HepG2 (cell line): ENCODE measurements around the gene DHRS4L2. TPM values are rescaled to one million over a fixed set of nuclear protein-coding genes. Genes with fewer than 3 reads are reported as not detected.
"Not testable (repeated sequence)": the region's sequence is repeated elsewhere in the genome, so short reads cannot be mapped to it uniquely, and the experiment has no call there.

ENCODE experiments used
- ARID5B ChIP-seq: IDR thresholded peaks from 2 replicates; pipeline ENCODE4 v1.4.0; 2020; ENCODE audit warnings: mild to moderate bottlenecking, missing genetic modification reagents
- CREM ChIP-seq, 2 experiments: sonication (generic) in 1 of 2; formaldehyde crosslinking in 1 of 2; IDR thresholded peaks; 2 replicates each; pipeline versions ENCODE4 v1.4.0 to v1.6.1; 2016 to 2020; ENCODE audit warnings: antibody characterized with exemption in 1 of 2, mild to moderate bottlenecking in 1 of 2, missing genetic modification reagents in 1 of 2
- FOXA3 ChIP-seq: IDR thresholded peaks from 2 replicates; pipeline ENCODE4 v1.6.1; 2016; ENCODE audit warnings: missing genetic modification reagents, missing compliant biosample characterization
- FOXP4 ChIP-seq: sonication (generic); formaldehyde crosslinking; IDR thresholded peaks from 2 replicates; pipeline ENCODE4 v1.4.0; 2020; ENCODE audit warnings: missing genetic modification reagents
- ISL2 ChIP-seq: sonication (generic); formaldehyde crosslinking; IDR thresholded peaks from 2 replicates; pipeline ENCODE4 v1.5.0; 2020; ENCODE audit warnings: missing genetic modification reagents
- KDM6A ChIP-seq: IDR thresholded peaks from 2 replicates; pipeline ENCODE4 v1.6.1; 2016; ENCODE audit warnings: low read depth
- MED1 ChIP-seq: sonication (generic); formaldehyde crosslinking; IDR thresholded peaks from 2 replicates; pipeline ENCODE4 v1.4.0; 2020; ENCODE audit warnings: missing genetic modification reagents
- MEIS1 ChIP-seq: sonication (generic); formaldehyde crosslinking; IDR thresholded peaks from 2 replicates; pipeline ENCODE4 v1.9.0; 2021; ENCODE audit warnings: mild to moderate bottlenecking, missing genetic modification reagents, moderate library complexity, borderline replicate concordance
- NCOA2 ChIP-seq: sonication (generic); formaldehyde crosslinking; IDR thresholded peaks from 2 replicates; pipeline ENCODE4 v1.8.0; 2022; ENCODE audit warnings: inconsistent platforms
- NFIC ChIP-seq: IDR thresholded peaks from 2 replicates; pipeline ENCODE4 v1.6.1; 2012; ENCODE audit warnings: mild to moderate bottlenecking, low read length, inconsistent platforms
- NFKBIZ ChIP-seq: IDR thresholded peaks from 2 replicates; pipeline ENCODE4 v1.6.1; 2018; ENCODE audit warnings: missing genetic modification reagents, missing compliant biosample characterization
- PAXIP1 ChIP-seq: sonication (generic); formaldehyde crosslinking; conservative IDR thresholded peaks from 2 replicates; pipeline ENCODE4 v1.4.0; 2020; ENCODE audit warnings: mild to moderate bottlenecking, missing genetic modification reagents, moderate library complexity
- RCOR2 ChIP-seq: IDR thresholded peaks from 2 replicates; pipeline ENCODE4 v1.6.1; 2016; ENCODE audit warnings: missing biosample characterization, missing genetic modification reagents
- STAG1 ChIP-seq: sonication (generic); formaldehyde crosslinking; IDR thresholded peaks from 2 replicates; pipeline ENCODE4 v1.4.0; 2020; ENCODE audit warnings: missing genetic modification reagents
- TCF7 ChIP-seq: sonication (generic); IDR thresholded peaks from 2 replicates; pipeline ENCODE4 v1.6.1; 2016; ENCODE audit warnings: antibody characterized with exemption, low read depth
- THAP11 ChIP-seq: IDR thresholded peaks from 2 replicates; pipeline ENCODE4 v1.6.1; 2016; ENCODE audit warnings: missing biosample characterization, missing genetic modification reagents
- ZNF362 ChIP-seq: sonication (generic); formaldehyde crosslinking; IDR thresholded peaks from 2 replicates; pipeline ENCODE4 v1.4.0; 2020; ENCODE audit warnings: missing genetic modification reagents, mild to moderate bottlenecking, borderline replicate concordance
- polyA plus RNA-seq, 8 experiments: library from polyadenylated mRNA; depleted of rRNA in 3 of 8; stranded (reverse) in 7 of 8; unstranded in 1 of 8; fragments of >200 nt; fragmentation: Illumina TruSeq in 4 of 8; extraction: Trizol in 4 of 8; gene quantifications; 2 replicates each; pipeline versions ENCODE4 v1.2.1 to v1.2.3, GENCODE V29; 2011 to 2016; ENCODE audit warnings: low read depth in 4 of 8, missing spikeins in 1 of 8, mixed read lengths in 1 of 8; ENCODE audit not compliant: insufficient read depth in 1 of 8
- total RNA-seq, 5 experiments: library from RNA; depleted of rRNA; stranded (reverse); fragments of >200 nt; fragmentation: Illumina TruSeq; extraction: Trizol; gene quantifications; 2 replicates each; pipeline ENCODE4 v1.2.3, GENCODE V29; 2016; ENCODE audit warnings: low read depth in 1 of 5
- TF ChIP-seq, protein P1 (sequence below): IDR thresholded peaks from 2 replicates; pipeline ENCODE4 v1.6.1; 2012; ENCODE audit warnings: inconsistent platforms

The DHRS4L2 gene
- total and polyA plus RNA-seq, 2 of the 13 experiments (the other 11 are each of a cell fraction or from before 2014, with no cell fraction given) = 24.7 to 38.2 TPM

GRCh38 chr14:23974041-23974440 lies 14.7 kb upstream of the DHRS4L2 start (continued):
- peak; percentile 60; the same call in 1 of the 2 replicates for TF ChIP-seq MED1 (CRISPR knock-in tag)
- TF ChIP-seq MEIS1 (CRISPR knock-in tag) = peak; percentile 54; the same call in 1 of the 2 replicates
- TF ChIP-seq ARID5B (CRISPR knock-in tag) = peak; percentile 73
- TF ChIP-seq NFKBIZ (CRISPR knock-in tag) = 0 out of 2 replicates have a peak, but pooled peaks have one; percentile 23
- peak; percentile 72 for TF ChIP-seq ISL2 (CRISPR knock-in tag)
- 0 out of 2 replicates have a peak, but pooled peaks have one; percentile 47 for TF ChIP-seq RCOR2
- TF ChIP-seq NCOA2 (CRISPR knock-in tag) = peak; percentile 42; the same call in 1 of the 2 replicates
- 0 out of 2 replicates have a peak, but pooled peaks have one; percentile 15 for TF ChIP-seq THAP11 (CRISPR knock-in tag)
- TF ChIP-seq, protein P1, sequence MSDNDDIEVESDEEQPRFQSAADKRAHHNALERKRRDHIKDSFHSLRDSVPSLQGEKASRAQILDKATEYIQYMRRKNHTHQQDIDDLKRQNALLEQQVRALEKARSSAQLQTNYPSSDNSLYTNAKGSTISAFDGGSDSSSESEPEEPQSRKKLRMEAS = 0 out of 2 replicates have a peak, but pooled peaks have one; percentile 16
- TF ChIP-seq NFIC = 0 out of 2 replicates have a peak, but pooled peaks have one; percentile 27
- TF ChIP-seq STAG1 (CRISPR knock-in tag) = peak; percentile 25
- 0 out of 2 replicates have a peak, but pooled peaks have one; percentile 58 for TF ChIP-seq ZNF362 (CRISPR knock-in tag)
- peak; percentile 74 for TF ChIP-seq TCF7
- TF ChIP-seq FOXA3 (CRISPR knock-in tag) = peak; percentile 95
- TF ChIP-seq PAXIP1 (CRISPR knock-in tag) = peak; percentile 92
- TF ChIP-seq KDM6A (CRISPR knock-in tag) = peak; percentile 67; the same call in 1 of the 2 replicates
- peak; percentile 89 for TF ChIP-seq FOXP4 (CRISPR knock-in tag)
- TF ChIP-seq CREM (IDR thresholded peaks at IDR 0.05) = peak; percentile 47
- not testable (repeated sequence) for TF ChIP-seq CREM (CRISPR knock-in tag; IDR thresholded peaks at IDR 0.05)
